Neural cell (in vitro differentiated cells): ENCODE data around the gene NSUN6.

Source experiments
- EP300 ChIP-seq: fragments of 450-650 bp; conservative IDR thresholded peaks from 2 replicates; pipeline ENCODE4 v1.6.1; 2014; ENCODE audit warnings: antibody characterized with exemption, mild to moderate bottlenecking, moderate library complexity; ENCODE audit not compliant: poor library complexity, severe bottlenecking
- EZH2 ChIP-seq: fragments of 200-600, 300-800 bp; shearing (Covaris generic), sonication (generic); IDR thresholded peaks from 2 replicates; pipeline ENCODE4 v1.6.1; 2014; ENCODE audit warnings: antibody characterized with exemption, low read length, borderline replicate concordance, mild to moderate bottlenecking; ENCODE audit not compliant: insufficient read depth, poor library complexity, severe bottlenecking
- MXI1 ChIP-seq: fragments of 450-650 bp; conservative IDR thresholded peaks from 2 replicates; pipeline ENCODE4 v1.6.1; 2014; ENCODE audit warnings: antibody characterized with exemption, mild to moderate bottlenecking; ENCODE audit not compliant: poor library complexity, severe bottlenecking
- POLR2AphosphoS5 ChIP-seq: IDR thresholded peaks from 2 replicates; pipeline ENCODE4 v1.6.1; 2012
- RAD21 ChIP-seq: fragments of 450-650 bp; conservative IDR thresholded peaks from 2 replicates; pipeline ENCODE4 v1.6.1; 2014; ENCODE audit warnings: antibody characterized with exemption, mild to moderate bottlenecking, moderate library complexity
- SMC3 ChIP-seq: fragments of 450-650 bp; conservative IDR thresholded peaks from 2 replicates; pipeline ENCODE4 v1.6.1; 2014; ENCODE audit warnings: antibody characterized with exemption, mild to moderate bottlenecking, moderate library complexity; ENCODE audit not compliant: poor library complexity
- TF ChIP-seq, protein P1 (sequence below): fragments of 450-650 bp; IDR thresholded peaks from 2 replicates; pipeline ENCODE4 v1.5.1; 2014; ENCODE audit warnings: antibody characterized with exemption, mild to moderate bottlenecking, moderate library complexity; ENCODE audit not compliant: poor library complexity, severe bottlenecking
- TF ChIP-seq, protein P2 (sequence below): IDR thresholded peaks from 2 replicates; pipeline ENCODE4 v1.6.1; 2012; ENCODE audit warnings: borderline replicate concordance

DNA sequence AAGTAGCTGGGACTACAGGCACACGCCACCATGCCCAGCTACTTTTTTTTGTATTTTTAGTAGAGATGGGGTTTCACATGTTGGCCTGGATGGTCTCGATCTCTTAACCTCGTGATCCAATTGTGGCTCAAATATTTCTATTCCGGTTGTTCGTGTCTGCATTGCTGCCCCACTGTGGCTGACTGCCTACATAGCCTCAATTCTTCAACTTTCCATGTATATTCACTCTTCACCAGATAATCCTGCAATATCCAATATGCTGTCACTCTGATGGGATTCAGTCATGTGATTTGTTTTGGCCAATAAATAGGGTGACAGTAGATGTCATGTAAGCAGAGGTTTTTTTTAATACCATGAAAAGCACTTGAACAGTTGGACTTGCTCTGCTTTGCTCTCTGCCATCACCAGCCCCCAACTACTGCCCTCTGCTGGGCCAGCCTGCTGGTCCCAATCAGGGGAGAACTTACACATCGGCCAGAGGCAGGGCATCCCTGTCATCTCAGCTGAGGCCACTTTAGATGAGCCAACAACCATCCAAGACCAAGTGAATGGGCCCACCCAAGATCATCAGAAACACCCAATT lies 56.7 kb downstream of the NSUN6 start:
- no peak for TF ChIP-seq POLR2AphosphoS5
- TF ChIP-seq, protein P1, sequence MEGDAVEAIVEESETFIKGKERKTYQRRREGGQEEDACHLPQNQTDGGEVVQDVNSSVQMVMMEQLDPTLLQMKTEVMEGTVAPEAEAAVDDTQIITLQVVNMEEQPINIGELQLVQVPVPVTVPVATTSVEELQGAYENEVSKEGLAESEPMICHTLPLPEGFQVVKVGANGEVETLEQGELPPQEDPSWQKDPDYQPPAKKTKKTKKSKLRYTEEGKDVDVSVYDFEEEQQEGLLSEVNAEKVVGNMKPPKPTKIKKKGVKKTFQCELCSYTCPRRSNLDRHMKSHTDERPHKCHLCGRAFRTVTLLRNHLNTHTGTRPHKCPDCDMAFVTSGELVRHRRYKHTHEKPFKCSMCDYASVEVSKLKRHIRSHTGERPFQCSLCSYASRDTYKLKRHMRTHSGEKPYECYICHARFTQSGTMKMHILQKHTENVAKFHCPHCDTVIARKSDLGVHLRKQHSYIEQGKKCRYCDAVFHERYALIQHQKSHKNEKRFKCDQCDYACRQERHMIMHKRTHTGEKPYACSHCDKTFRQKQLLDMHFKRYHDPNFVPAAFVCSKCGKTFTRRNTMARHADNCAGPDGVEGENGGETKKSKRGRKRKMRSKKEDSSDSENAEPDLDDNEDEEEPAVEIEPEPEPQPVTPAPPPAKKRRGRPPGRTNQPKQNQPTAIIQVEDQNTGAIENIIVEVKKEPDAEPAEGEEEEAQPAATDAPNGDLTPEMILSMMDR, result no peak
- TF ChIP-seq MXI1, result no peak
- TF ChIP-seq SMC3, result no peak
- no peak for TF ChIP-seq EZH2
- TF ChIP-seq, protein P2, sequence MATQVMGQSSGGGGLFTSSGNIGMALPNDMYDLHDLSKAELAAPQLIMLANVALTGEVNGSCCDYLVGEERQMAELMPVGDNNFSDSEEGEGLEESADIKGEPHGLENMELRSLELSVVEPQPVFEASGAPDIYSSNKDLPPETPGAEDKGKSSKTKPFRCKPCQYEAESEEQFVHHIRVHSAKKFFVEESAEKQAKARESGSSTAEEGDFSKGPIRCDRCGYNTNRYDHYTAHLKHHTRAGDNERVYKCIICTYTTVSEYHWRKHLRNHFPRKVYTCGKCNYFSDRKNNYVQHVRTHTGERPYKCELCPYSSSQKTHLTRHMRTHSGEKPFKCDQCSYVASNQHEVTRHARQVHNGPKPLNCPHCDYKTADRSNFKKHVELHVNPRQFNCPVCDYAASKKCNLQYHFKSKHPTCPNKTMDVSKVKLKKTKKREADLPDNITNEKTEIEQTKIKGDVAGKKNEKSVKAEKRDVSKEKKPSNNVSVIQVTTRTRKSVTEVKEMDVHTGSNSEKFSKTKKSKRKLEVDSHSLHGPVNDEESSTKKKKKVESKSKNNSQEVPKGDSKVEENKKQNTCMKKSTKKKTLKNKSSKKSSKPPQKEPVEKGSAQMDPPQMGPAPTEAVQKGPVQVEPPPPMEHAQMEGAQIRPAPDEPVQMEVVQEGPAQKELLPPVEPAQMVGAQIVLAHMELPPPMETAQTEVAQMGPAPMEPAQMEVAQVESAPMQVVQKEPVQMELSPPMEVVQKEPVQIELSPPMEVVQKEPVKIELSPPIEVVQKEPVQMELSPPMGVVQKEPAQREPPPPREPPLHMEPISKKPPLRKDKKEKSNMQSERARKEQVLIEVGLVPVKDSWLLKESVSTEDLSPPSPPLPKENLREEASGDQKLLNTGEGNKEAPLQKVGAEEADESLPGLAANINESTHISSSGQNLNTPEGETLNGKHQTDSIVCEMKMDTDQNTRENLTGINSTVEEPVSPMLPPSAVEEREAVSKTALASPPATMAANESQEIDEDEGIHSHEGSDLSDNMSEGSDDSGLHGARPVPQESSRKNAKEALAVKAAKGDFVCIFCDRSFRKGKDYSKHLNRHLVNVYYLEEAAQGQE, result no peak
- TF ChIP-seq EP300, result no peak
- no peak for TF ChIP-seq RAD21
